GM23338 (cell line): ENCODE measurements around the gene KRTAP1-3. TPM values are rescaled to one million over a fixed set of nuclear protein-coding genes. Genes with fewer than 3 reads are reported as not detected.

Experiments
- CREB1 ChIP-seq: fragments of 250-450 bp; sonication (Bioruptor Pico); IDR thresholded peaks from 2 replicates; pipeline ENCODE4 v1.5.0; 2020; ENCODE audit warnings: low read depth, mild to moderate bottlenecking, moderate library complexity
- EZH2 ChIP-seq: fragments of 200-600 bp; sonication (generic); IDR thresholded peaks from one replicate; pipeline ENCODE4 v1.8.0; 2017; ENCODE audit warnings: antibody characterized with exemption, mild to moderate bottlenecking, low read depth; ENCODE audit not compliant: unreplicated experiment
- EZH2phosphoT487 ChIP-seq: fragments of 200-600 bp; sonication (generic); IDR thresholded peaks from one replicate; pipeline ENCODE4 v1.8.1; 2018; ENCODE audit warnings: antibody characterized with exemption; ENCODE audit not compliant: unreplicated experiment
- JUNB ChIP-seq: IDR thresholded peaks from one replicate; pipeline ENCODE4 v1.6.1; 2016; ENCODE audit warnings: antibody characterized with exemption; ENCODE audit not compliant: unreplicated experiment
- NANOG ChIP-seq: IDR thresholded peaks from 2 replicates; pipeline ENCODE4 v1.6.1; 2016; ENCODE audit warnings: antibody characterized with exemption, borderline replicate concordance
- POLR2AphosphoS5 ChIP-seq: IDR thresholded peaks from 2 replicates; pipeline ENCODE4 v1.6.1; 2016; ENCODE audit warnings: antibody characterized with exemption, low read depth
- REST ChIP-seq: IDR thresholded peaks from one replicate; pipeline ENCODE4 v1.6.1; 2018; ENCODE audit warnings: antibody characterized with exemption; ENCODE audit not compliant: unreplicated experiment
- STAT1 ChIP-seq: IDR thresholded peaks from one replicate; pipeline ENCODE4 v1.6.1; 2016; ENCODE audit warnings: antibody characterized with exemption; ENCODE audit not compliant: unreplicated experiment
- ZNF114 ChIP-seq: fragments of 250-450 bp; sonication (Bioruptor Pico); IDR thresholded peaks from 2 replicates; pipeline ENCODE4 v1.5.0; 2020; ENCODE audit warnings: mild to moderate bottlenecking, moderate library complexity
- ZNF331 ChIP-seq: fragments of 250-450 bp; sonication (Bioruptor Pico); IDR thresholded peaks from 2 replicates; pipeline ENCODE4 v1.5.0; 2020; ENCODE audit warnings: low read depth, mild to moderate bottlenecking, moderate library complexity
- polyA plus RNA-seq: library from polyadenylated mRNA; unstranded; fragments of >200 nt; fragmentation: Nextera tagmentation; extraction: Ambion mirVana; gene quantifications from 2 replicates; pipeline ENCODE4 v1.2.1, GENCODE V29; 2016
- total RNA-seq: library from RNA; depleted of rRNA; stranded (reverse); fragments of >200 nt; shearing (Covaris generic); gene quantifications from 2 replicates; pipeline ENCODE4 v1.2.3, GENCODE V29; 2014
- TF ChIP-seq, protein P1 (sequence below): fragments of 250-450 bp; sonication (Bioruptor Pico); IDR thresholded peaks from 2 replicates; pipeline ENCODE4 v1.5.0; 2020; ENCODE audit warnings: mild to moderate bottlenecking, moderate library complexity

KRTAP1-3 gene
- total and polyA plus RNA-seq, 2 experiments from 2014 or later = not detected

GRCh38 chr17:40995116-40995515 lies 39.6 kb downstream of the KRTAP1-3 start (continued):
- TF ChIP-seq, protein P1, sequence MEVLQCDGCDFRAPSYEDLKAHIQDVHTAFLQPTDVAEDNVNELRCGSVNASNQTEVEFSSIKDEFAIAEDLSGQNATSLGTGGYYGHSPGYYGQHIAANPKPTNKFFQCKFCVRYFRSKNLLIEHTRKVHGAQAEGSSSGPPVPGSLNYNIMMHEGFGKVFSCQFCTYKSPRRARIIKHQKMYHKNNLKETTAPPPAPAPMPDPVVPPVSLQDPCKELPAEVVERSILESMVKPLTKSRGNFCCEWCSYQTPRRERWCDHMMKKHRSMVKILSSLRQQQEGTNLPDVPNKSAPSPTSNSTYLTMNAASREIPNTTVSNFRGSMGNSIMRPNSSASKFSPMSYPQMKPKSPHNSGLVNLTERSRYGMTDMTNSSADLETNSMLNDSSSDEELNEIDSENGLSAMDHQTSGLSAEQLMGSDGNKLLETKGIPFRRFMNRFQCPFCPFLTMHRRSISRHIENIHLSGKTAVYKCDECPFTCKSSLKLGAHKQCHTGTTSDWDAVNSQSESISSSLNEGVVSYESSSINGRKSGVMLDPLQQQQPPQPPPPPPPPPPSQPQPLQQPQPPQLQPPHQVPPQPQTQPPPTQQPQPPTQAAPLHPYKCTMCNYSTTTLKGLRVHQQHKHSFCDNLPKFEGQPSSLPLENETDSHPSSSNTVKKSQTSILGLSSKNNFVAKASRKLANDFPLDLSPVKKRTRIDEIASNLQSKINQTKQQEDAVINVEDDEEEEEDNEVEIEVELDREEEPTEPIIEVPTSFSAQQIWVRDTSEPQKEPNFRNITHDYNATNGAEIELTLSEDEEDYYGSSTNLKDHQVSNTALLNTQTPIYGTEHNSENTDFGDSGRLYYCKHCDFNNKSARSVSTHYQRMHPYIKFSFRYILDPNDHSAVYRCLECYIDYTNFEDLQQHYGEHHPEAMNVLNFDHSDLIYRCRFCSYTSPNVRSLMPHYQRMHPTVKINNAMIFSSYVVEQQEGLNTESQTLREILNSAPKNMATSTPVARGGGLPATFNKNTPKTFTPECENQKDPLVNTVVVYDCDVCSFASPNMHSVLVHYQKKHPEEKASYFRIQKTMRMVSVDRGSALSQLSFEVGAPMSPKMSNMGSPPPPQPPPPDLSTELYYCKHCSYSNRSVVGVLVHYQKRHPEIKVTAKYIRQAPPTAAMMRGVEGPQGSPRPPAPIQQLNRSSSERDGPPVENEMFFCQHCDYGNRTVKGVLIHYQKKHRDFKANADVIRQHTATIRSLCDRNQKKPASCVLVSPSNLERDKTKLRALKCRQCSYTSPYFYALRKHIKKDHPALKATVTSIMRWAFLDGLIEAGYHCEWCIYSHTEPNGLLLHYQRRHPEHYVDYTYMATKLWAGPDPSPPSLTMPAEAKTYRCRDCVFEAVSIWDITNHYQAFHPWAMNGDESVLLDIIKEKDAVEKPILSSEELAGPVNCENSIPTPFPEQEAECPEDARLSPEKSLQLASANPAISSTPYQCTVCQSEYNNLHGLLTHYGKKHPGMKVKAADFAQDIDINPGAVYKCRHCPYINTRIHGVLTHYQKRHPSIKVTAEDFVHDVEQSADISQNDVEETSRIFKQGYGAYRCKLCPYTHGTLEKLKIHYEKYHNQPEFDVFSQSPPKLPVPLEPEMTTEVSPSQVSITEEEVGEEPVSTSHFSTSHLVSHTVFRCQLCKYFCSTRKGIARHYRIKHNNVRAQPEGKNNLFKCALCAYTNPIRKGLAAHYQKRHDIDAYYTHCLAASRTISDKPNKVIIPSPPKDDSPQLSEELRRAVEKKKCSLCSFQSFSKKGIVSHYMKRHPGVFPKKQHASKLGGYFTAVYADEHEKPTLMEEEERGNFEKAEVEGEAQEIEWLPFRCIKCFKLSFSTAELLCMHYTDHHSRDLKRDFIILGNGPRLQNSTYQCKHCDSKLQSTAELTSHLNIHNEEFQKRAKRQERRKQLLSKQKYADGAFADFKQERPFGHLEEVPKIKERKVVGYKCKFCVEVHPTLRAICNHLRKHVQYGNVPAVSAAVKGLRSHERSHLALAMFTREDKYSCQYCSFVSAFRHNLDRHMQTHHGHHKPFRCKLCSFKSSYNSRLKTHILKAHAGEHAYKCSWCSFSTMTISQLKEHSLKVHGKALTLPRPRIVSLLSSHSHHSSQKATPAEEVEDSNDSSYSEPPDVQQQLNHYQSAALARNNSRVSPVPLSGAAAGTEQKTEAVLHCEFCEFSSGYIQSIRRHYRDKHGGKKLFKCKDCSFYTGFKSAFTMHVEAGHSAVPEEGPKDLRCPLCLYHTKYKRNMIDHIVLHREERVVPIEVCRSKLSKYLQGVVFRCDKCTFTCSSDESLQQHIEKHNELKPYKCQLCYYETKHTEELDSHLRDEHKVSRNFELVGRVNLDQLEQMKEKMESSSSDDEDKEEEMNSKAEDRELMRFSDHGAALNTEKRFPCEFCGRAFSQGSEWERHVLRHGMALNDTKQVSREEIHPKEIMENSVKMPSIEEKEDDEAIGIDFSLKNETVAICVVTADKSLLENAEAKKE (CRISPR knock-in tag) = no peak
- TF ChIP-seq EZH2 (no peak), STAT1 (no peak), EZH2phosphoT487 (no peak), JUNB (no peak), REST (no peak), CREB1 (no peak), ZNF331 (CRISPR knock-in tag) (no peak), ZNF114 (CRISPR knock-in tag) (no peak), NANOG (no peak), POLR2AphosphoS5 (no peak)
